Right lobe of liver (tissue), 6 donors: ENCODE data around the gene HERC6. TPM values are rescaled to one million over a fixed set of nuclear protein-coding genes. Genes with fewer than 3 reads are reported as not detected.
"Not testable (repeated sequence)": the region's sequence is repeated elsewhere in the genome, so short reads cannot be mapped to it uniquely, and the experiment has no call there.

Source experiments
- ATAC-seq, 4 donors: fragments of 200-7000 bp; cut with Tn5 transposase; one replicate each; pipeline ENCODE4 v1.9.1; 2020; ENCODE audit warnings: mild to moderate bottlenecking in 4 of 4, moderate library complexity in 4 of 4
- DNase-seq, 3 donors: peaks; one replicate each; pipeline ENCODE4 v3.0.0-alpha.2; 2020
- H3K27ac ChIP-seq, 3 donors: fragments of 200-600 bp; one replicate each; pipeline ENCODE4 v1.8.0; 2022
- H3K27me3 ChIP-seq, 2 donors: fragments of 200-600 bp; one replicate each; pipeline ENCODE4 v1.8.0; 2022
- H3K36me3 ChIP-seq, 4 donors: fragments of 200-600 bp; sonication (generic) in 1 of 4; one replicate each; pipeline versions ENCODE4 v1.5.1 to v1.8.0; 2017 to 2022; ENCODE audit warnings: control low read depth in 1 of 4
- H3K4me1 ChIP-seq, 4 donors: fragments of 200-600 bp; sonication (generic) in 1 of 4; one replicate each; pipeline versions ENCODE4 v1.5.1 to v1.8.0; 2017 to 2022; ENCODE audit warnings: control low read depth in 1 of 4
- H3K4me3 ChIP-seq, 3 donors: fragments of 200-600 bp; one replicate each; pipeline ENCODE4 v1.8.0; 2022
- H3K9me3 ChIP-seq, 4 donors: fragments of 200-600 bp; sonication (generic) in 1 of 4; one replicate each; pipeline versions ENCODE4 v1.5.1 to v1.8.0; 2017 to 2022; ENCODE audit warnings: control low read depth in 1 of 4
- POLR2A ChIP-seq: fragments of 450-650 bp; IDR thresholded peaks from one replicate; pipeline ENCODE4 v1.6.1; 2017; ENCODE audit warnings: antibody characterized with exemption, mild to moderate bottlenecking
- WGBS: methylation state at CpG from one replicate; pipeline ENCODE4 v1.1.6; 2018; ENCODE audit warnings: low coverage, low lambda C conversion rate; ENCODE audit not compliant: insufficient coverage; ENCODE audit errors: missing lambda C conversion rate; 5-methylcytosine and 5-hydroxymethylcytosine counted together
- intact Hi-C, 2 donors: fragments of 100-400 bp; cut with DNase I; formaldehyde crosslinking; loops; one replicate each; pipeline versions ENCODE4 v1.11.2 to v1.14.1; 2022
- total RNA-seq, 6 experiments: library from RNA; depleted of rRNA in 2 of 6; stranded (reverse); fragments of >200 nt in 2 of 6; fragmentation: NEBNext Ultra II Directional in 3 of 6; extraction: Animal tissue kit (Norgen Biotek cat#: 25700) in 3 of 6; gene quantifications; one replicate each; pipeline versions ENCODE4 v1.1.0 to v1.2.4, GENCODE V29; 2016 to 2023
- TF ChIP-seq, protein P1 (sequence below), 4 donors: fragments of 200-600 bp in 3 of 4; fragments of 450-650 bp in 1 of 4; IDR thresholded peaks; one replicate each; pipeline versions ENCODE4 v1.5.1 to v1.8.0; 2016 to 2022; ENCODE audit warnings: antibody characterized with exemption in 4 of 4, mild to moderate bottlenecking in 2 of 4
- donor health status: DM: no; HTN: yes; CAD: no.
- donor health status: DM: no; HTN: no; CAD: no.
- donor health status: DM: no; HTN: no; CAD: no.
- donor health status: DM: no; HTN: yes; CAD: no.
- donor health status: DM: no; HTN: yes; CAD: no.

Gene HERC6
- total RNA-seq, 6 experiments from 2014 or later, result 1.7 to 4.2 (median 3.6) TPM

DNA sequence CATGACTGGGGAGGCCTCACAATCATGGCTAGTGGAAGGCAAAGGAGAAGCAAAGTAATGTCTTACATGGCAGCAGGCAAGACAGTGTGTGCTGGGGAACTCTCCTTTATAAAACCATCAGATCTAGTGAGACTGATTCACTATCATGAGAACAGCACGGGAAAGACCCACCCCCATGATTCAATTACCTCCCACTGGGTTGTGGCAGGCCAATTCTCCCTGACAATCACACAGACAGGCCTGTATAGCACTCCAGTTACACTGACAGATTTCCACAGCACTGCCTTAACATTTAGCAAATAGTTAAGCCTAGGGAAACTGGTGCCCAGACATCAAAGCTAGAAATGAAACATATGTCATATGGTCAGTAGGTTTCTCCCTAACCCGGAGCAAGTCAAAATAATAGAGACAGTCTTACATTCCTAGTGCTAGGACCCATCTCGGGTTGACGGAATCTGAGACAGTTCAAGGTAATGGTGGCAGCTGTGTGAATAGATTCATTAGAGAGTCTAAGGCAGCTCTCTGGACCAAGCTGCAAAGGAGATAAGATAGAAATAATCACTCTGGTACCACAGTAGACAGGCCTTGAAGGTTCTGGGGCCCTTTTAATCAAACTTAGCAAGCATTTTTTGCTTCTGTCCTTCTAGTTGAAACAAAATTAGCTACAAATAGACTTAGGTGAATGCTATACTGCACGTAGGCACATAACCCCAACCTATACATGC is 68.9 kb downstream of the HERC6 start:
- WGBS, result 79% methylated on average over 5 of the region's 5 CpGs
- no peak overlapping the region for H3K4me3 ChIP-seq
- no peak for DNase-seq
- intact Hi-C loops, result no loop called here
- ATAC-seq, result no peak
- H3K27ac ChIP-seq, result no peak overlapping the region
- no peaks in the 10 kb centered on the region for H3K27me3 ChIP-seq
- no peaks in the 10 kb centered on the region for H3K9me3 ChIP-seq
- H3K36me3 ChIP-seq, result no peaks in the 10 kb centered on the region
- no peaks in the 10 kb centered on the region for H3K4me1 ChIP-seq
- TF ChIP-seq POLR2A, result no peak
- TF ChIP-seq, protein P1, sequence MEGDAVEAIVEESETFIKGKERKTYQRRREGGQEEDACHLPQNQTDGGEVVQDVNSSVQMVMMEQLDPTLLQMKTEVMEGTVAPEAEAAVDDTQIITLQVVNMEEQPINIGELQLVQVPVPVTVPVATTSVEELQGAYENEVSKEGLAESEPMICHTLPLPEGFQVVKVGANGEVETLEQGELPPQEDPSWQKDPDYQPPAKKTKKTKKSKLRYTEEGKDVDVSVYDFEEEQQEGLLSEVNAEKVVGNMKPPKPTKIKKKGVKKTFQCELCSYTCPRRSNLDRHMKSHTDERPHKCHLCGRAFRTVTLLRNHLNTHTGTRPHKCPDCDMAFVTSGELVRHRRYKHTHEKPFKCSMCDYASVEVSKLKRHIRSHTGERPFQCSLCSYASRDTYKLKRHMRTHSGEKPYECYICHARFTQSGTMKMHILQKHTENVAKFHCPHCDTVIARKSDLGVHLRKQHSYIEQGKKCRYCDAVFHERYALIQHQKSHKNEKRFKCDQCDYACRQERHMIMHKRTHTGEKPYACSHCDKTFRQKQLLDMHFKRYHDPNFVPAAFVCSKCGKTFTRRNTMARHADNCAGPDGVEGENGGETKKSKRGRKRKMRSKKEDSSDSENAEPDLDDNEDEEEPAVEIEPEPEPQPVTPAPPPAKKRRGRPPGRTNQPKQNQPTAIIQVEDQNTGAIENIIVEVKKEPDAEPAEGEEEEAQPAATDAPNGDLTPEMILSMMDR (IDR thresholded peaks at IDR 0.05), result no peak

DNA sequence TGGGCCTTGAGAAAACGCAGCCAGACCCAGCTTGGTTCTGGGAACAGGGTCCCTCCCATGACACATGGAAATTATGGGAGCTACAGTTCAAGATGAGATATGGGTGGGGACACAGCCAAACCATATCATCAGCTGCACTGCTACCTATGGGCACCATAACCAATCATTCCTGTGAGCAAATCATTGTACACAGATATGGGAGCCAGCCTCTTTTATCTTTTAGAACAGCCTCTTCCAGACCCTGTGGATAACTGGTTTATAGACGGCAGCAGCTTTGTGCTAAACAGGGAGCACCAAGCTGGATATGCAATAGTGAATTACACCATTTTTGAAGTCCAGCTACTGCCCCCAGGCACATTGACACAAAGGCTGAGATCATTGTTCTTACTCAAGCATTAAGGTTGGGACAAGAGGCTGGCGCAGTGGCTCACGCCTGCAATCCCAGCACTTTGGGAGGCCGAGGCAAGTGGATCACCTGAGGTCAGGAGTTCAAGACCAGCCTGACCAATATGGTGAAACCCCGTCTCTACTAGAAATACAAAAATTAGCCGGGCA is 69.6 kb downstream of the HERC6 start:
- DNase-seq, H3K4me1 ChIP-seq, H3K4me3 ChIP-seq, ATAC-seq, H3K27me3 ChIP-seq, intact Hi-C loops, H3K27ac ChIP-seq, H3K36me3 ChIP-seq, H3K9me3 ChIP-seq: not testable (repeated sequence)
- WGBS, result 100% methylated on average over 5 of the region's 7 CpGs

DNA sequence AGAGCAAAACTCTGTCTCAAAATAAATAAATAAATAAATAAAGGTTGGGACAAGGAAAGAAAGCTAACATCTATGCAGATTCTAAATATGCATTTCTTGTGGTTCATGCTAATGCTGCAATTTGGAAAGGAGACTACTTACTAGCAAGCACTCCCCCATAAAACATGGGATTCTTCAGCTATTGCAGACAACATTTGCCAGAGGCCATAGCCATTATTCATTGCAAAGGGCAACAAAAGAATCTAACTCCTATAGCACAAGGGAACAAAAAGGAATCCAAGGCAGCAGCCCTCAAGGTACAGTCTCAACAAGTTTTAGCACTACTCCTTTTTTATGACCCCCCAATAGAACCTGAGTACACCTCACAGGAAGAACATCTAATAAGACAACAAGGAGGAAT is 70.2 kb downstream of the HERC6 start:
- no peaks in the 10 kb centered on the region for H3K9me3 ChIP-seq
- H3K4me1 ChIP-seq, result no peaks in the 10 kb centered on the region
- DNase-seq, result no peak
- H3K4me3 ChIP-seq, result no peak overlapping the region
- TF ChIP-seq POLR2A, result no peak
- TF ChIP-seq, protein P1 (IDR thresholded peaks at IDR 0.05), result no peak
- ATAC-seq, result no peak
- no peaks in the 10 kb centered on the region for H3K27me3 ChIP-seq
- intact Hi-C loops, result no loop called here
- H3K36me3 ChIP-seq, result no peaks in the 10 kb centered on the region
- no peak overlapping the region for H3K27ac ChIP-seq

DNA sequence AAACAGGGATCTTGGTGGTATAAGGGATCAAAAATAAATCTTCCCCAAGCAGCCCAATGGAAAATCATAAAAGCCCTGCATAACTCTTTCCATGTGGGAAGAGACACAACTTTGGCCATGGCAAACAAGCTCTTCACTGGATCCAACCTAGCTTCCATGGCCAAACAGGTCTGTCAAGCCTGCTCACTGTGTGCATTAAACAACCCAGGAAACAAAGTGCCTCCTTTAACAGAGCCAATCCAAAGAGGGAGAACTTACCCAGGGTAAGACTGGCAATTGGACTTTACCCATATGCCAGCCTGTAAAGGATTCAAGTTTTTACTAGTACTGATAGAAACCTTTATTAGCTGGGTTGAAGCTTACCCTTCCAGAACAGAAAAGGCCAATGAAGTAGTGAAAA is 70.6 kb downstream of the HERC6 start:
- Histone ChIP-seq H3K9me3 (no peaks in the 10 kb centered on the region), H3K27me3 (no peaks in the 10 kb centered on the region), H3K27ac (no peak overlapping the region), H3K4me1 (no peaks in the 10 kb centered on the region), H3K4me3 (no peak overlapping the region), H3K36me3 (no peaks in the 10 kb centered on the region)
- TF ChIP-seq POLR2A, result no peak
- TF ChIP-seq, protein P1 (IDR thresholded peaks at IDR 0.05), result no peak
- no peak for DNase-seq
- ATAC-seq, result no peak
- intact Hi-C loops, result no loop called here

DNA sequence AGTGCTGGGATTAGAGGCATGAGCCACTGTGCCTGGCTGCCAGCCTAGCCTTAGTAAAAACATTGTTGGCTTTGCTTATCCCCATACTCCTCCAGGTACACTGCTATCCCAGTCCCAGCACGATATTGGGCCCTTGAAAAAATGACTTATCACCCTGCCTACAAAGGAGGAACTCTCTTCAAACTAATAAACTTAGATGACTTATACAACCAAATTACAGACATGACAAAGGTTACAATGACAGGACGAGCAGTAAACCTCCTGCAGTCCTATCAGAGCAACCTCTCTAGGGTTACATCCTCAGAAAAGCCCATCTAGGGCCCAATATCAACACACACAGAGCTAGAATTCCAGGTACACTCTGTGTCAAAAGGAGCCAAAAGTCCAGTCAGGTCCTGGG is 72.6 kb downstream of the HERC6 start:
- H3K27me3 ChIP-seq, result no peaks in the 10 kb centered on the region
- DNase-seq, result no peak
- WGBS, result 88% methylated on average over 2 of the region's 2 CpGs
- H3K4me3 ChIP-seq, result no peak overlapping the region
- ATAC-seq, result no peak
- H3K36me3 ChIP-seq, result no peaks in the 10 kb centered on the region
- H3K4me1 ChIP-seq, result no peaks in the 10 kb centered on the region
- no peak overlapping the region for H3K27ac ChIP-seq
- TF ChIP-seq, protein P1 (IDR thresholded peaks at IDR 0.05), result no peak
- TF ChIP-seq POLR2A, result no peak
- intact Hi-C loops, result loop anchor here in 1 of 2 donors (5.0 to 10.0 kb wide), 2 partner anchors 64 to 226 kb away; no protein-coding TSS in a partner anchor
- H3K9me3 ChIP-seq, result no peaks in the 10 kb centered on the region
